Mesodermal cell (in vitro differentiated cells): ENCODE data around the gene RET.

Source experiments
- H3K27ac ChIP-seq: 2 replicates; pipeline ENCODE4 v1.7.0; 2013; ENCODE audit warnings: mild to moderate bottlenecking, low read depth, low read length, moderate library complexity; ENCODE audit not compliant: severe bottlenecking
- H3K36me3 ChIP-seq: 2 replicates; pipeline ENCODE4 v1.7.1; 2013; ENCODE audit warnings: mild to moderate bottlenecking, low read length, moderate library complexity; ENCODE audit not compliant: control insufficient read depth, insufficient read depth
- H3K4me1 ChIP-seq: one replicate; pipeline ENCODE4 v1.7.1; 2013; ENCODE audit warnings: mild to moderate bottlenecking, low read length; ENCODE audit not compliant: insufficient read depth, control insufficient read depth, poor library complexity, severe bottlenecking
- H3K4me3 ChIP-seq: 2 replicates; pipeline ENCODE4 v1.7.0; 2013; ENCODE audit warnings: low read length, control low read depth, mild to moderate bottlenecking; ENCODE audit not compliant: insufficient read depth, poor library complexity, severe bottlenecking; ENCODE audit errors: extremely low read depth
- H3K9me3 ChIP-seq: 2 replicates; pipeline ENCODE4 v1.7.1; 2013; ENCODE audit warnings: mild to moderate bottlenecking, low read length, moderate library complexity; ENCODE audit not compliant: control insufficient read depth
- WGBS, 2 experiments: methylation state at CpG; one replicate each; pipeline ENCODE4 v1.1.5; 2013; ENCODE audit warnings: missing lambda C conversion rate in 2 of 2; ENCODE audit not compliant: insufficient coverage in 2 of 2; 5-methylcytosine and 5-hydroxymethylcytosine counted together

Gene RET

DNA sequence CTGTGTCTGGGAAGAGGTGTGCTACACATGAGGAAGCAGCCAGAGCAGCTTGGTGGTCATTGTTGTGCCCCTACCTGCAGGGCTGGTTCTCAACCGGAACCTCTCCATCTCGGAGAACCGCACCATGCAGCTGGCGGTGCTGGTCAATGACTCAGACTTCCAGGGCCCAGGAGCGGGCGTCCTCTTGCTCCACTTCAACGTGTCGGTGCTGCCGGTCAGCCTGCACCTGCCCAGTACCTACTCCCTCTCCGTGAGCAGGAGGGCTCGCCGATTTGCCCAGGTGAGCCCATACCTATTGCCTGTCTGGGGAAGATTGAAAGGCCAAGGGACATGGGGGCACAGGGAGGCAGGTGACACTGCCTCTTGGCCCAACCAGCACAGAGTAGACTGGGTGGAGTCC is 32.1 kb downstream of the RET start:
- no peaks in the 10 kb centered on the region for H3K36me3 ChIP-seq
- 88 to 96% methylated on average over 8 to 9 of the region's 12 CpGs for WGBS, 2 experiments
- H3K27ac ChIP-seq = no peak overlapping the region
- H3K4me1 ChIP-seq = peaks cover 8% of the 10 kb centered on the region
- no peak overlapping the region for H3K4me3 ChIP-seq
- H3K9me3 ChIP-seq = no peaks in the 10 kb centered on the region

DNA sequence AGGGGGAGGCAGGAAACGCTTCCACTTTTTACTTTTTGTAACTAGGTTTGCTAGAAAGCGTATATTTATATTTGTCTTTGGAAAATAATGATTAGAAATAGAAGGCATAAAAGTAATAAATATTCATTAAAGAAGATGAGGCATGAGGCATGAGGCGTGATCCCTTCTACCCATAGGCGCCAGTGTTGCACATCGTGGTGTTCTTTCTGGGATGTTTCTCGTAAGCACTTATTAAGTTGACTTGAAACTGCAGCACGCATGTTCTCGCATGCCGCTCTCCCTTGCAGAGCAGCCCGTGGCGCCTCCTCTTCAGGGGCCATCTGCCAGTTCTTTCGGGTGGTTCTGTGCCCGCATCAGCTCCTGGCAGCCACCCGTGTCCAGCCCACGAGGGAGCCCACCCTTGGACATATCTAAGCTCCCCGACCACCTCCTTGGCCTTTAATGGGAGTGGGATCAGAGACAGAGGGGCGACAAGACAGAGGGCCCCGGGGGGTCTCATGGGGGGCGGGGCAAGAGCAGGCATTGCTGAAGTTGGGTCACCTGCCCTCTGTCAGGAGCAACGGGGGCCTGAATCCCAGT is 32.9 kb downstream of the RET start:
- Histone ChIP-seq H3K27ac (no peak overlapping the region), H3K4me1 (peaks cover 8% of the 10 kb centered on the region), H3K4me3 (no peak overlapping the region), H3K36me3 (no peaks in the 10 kb centered on the region), H3K9me3 (no peaks in the 10 kb centered on the region)
- WGBS, 2 experiments = 89 to 92% methylated on average over 16 to 18 of the region's 20 CpGs

DNA sequence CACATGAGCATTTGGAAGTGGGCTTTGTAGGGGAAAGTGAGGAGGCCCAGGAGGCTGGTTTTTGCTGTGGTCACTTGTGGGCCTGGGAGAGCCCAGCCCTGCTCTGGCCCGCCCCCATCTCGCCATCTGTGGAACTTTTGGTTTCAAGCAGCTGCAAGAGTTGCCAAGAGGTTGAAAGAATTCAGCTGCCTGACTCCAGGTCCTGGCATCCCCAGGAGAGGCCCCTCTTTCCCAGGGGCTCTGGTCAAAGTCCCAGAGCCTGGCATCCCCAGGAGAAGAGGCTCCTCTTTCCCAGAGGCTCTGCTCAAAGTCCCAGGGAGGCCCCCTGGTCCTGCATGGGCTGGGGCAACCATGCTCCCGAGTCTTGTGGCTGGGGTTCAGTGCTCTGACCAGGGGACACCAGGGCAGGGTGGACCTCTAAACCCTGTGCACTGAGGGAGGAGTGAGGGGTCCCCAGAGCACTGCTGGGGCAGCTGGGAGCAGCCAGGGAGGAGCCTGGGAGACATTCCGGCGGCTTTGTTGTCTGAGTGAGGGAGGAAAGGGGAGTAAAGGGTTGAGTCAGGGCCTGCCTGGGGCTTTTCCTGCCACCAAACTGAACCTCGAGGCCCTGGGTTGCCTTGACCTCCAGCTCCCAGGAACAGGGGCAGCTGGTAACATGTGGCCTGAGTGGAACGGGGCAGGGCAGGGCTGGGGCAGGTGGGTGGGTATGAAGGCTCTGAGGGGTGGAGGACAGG is 33.6 kb downstream of the RET start:
- 82 to 85% methylated on average over 6 to 7 of the region's 7 CpGs for WGBS, 2 experiments
- no peak overlapping the region for H3K27ac ChIP-seq
- H3K36me3 ChIP-seq = no peaks in the 10 kb centered on the region
- H3K4me3 ChIP-seq = no peak overlapping the region
- H3K4me1 ChIP-seq = peaks cover 8% of the 10 kb centered on the region
- H3K9me3 ChIP-seq = no peaks in the 10 kb centered on the region

DNA sequence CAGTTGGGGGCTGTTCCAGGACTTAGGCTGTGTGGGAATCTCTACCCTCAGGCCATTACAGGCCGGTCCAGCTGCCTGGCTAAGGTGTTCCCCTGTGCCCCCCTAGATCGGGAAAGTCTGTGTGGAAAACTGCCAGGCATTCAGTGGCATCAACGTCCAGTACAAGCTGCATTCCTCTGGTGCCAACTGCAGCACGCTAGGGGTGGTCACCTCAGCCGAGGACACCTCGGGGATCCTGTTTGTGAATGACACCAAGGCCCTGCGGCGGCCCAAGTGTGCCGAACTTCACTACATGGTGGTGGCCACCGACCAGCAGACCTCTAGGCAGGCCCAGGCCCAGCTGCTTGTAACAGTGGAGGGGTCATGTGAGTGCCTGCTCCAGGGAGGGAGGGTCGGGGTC is 34.2 kb downstream of the RET start:
- Histone ChIP-seq H3K4me3 (no peak overlapping the region), H3K36me3 (no peaks in the 10 kb centered on the region), H3K9me3 (no peaks in the 10 kb centered on the region), H3K27ac (no peak overlapping the region), H3K4me1 (peaks cover 8% of the 10 kb centered on the region)
- 85 to 93% methylated on average over 7 to 11 of the region's 11 CpGs for WGBS, 2 experiments

DNA sequence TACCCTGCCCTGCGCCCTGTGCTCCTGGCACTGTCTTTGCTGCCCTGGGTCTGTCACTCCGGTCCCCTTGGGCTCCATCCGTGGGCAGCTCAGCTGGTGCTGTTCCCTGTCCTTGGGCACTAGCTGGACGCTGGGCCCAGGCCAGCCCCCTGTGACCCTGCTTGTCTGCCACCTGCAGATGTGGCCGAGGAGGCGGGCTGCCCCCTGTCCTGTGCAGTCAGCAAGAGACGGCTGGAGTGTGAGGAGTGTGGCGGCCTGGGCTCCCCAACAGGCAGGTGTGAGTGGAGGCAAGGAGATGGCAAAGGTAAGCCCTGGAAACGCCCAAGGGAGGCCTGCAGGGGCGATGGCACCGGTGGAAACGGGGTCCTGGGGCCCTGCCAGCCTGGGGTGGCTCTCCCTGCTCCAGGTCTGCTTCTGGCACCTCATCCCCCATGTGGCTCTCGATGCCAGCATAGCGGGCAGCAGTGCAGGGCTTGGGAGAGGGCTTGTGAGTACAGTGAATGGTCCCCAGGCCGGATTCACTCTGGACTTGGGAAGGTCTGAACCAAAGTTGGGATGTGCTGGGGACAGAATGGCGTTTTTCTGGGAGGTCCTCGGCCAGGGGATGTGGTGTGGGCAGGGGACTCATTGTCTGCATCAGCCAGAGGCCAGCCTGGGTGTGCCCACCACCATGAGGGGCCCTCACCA is 35.2 kb downstream of the RET start:
- WGBS, 2 experiments = 91 to 92% methylated on average over 13 to 15 of the region's 17 CpGs
- Histone ChIP-seq H3K27ac (no peak overlapping the region), H3K36me3 (no peaks in the 10 kb centered on the region), H3K4me3 (no peak overlapping the region), H3K9me3 (no peaks in the 10 kb centered on the region), H3K4me1 (peaks cover 8% of the 10 kb centered on the region)

DNA sequence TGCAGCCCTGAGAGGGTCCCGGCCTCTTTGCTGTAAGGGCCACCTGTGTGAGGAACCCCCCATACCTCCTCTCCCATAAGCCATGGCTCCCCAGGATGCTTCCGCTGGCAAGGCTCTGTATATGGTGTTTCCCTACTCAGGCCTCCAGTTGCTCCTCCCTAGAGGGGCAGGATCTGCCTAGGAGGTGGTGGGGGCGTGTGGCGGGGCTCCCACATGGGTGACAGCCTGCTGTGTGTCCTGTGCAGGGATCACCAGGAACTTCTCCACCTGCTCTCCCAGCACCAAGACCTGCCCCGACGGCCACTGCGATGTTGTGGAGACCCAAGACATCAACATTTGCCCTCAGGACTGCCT is 35.7 kb downstream of the RET start:
- Histone ChIP-seq H3K36me3 (no peaks in the 10 kb centered on the region), H3K9me3 (no peaks in the 10 kb centered on the region), H3K27ac (no peak overlapping the region), H3K4me1 (peaks cover 8% of the 10 kb centered on the region), H3K4me3 (no peak overlapping the region)
- 94 to 100% methylated on average over 2 to 3 of the region's 7 CpGs for WGBS, 2 experiments

DNA sequence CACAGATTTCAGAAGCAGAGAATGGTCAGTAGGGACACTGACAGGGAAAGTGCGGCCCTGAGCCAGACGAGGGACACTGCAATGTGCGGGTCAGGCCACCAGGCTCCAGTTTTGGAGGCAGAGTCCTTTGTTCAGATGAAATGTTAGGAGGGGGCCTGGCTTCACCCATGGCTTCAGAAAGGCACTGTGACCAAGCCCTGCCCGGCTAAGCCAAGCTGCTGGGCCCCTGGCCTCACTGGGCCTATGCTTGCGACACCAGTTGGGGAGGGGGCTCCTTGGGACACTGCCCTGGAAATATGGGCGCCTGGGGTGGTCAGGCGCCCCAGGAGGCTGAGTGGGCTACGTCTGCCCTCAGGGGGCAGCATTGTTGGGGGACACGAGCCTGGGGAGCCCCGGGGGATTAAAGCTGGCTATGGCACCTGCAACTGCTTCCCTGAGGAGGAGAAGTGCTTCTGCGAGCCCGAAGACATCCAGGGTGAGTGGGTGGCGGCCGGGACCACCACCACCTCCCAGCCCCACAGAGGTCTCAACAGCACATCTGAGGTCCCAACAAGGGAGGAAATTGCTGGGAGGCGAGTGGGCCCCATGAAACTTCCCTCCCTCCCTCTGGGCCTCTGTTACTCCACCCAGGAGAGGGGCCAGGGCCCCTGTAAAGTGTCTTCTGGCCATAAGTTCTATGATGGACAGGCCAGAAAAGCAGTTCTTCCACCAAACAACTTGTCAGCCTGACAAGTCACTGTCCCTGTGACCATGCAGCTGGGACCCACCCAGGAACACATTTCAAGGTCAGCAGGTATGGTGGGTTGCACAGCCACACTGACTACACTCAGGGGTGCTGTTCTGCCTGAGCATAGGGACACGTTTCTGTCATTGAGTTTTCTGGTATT is 36.6 kb downstream of the RET start:
- no peaks in the 10 kb centered on the region for H3K9me3 ChIP-seq
- no peak overlapping the region for H3K27ac ChIP-seq
- 81 to 92% methylated on average over 9 to 11 of the region's 16 CpGs for WGBS, 2 experiments
- H3K36me3 ChIP-seq = no peaks in the 10 kb centered on the region
- H3K4me1 ChIP-seq = peaks cover 8% of the 10 kb centered on the region
- no peak overlapping the region for H3K4me3 ChIP-seq

DNA sequence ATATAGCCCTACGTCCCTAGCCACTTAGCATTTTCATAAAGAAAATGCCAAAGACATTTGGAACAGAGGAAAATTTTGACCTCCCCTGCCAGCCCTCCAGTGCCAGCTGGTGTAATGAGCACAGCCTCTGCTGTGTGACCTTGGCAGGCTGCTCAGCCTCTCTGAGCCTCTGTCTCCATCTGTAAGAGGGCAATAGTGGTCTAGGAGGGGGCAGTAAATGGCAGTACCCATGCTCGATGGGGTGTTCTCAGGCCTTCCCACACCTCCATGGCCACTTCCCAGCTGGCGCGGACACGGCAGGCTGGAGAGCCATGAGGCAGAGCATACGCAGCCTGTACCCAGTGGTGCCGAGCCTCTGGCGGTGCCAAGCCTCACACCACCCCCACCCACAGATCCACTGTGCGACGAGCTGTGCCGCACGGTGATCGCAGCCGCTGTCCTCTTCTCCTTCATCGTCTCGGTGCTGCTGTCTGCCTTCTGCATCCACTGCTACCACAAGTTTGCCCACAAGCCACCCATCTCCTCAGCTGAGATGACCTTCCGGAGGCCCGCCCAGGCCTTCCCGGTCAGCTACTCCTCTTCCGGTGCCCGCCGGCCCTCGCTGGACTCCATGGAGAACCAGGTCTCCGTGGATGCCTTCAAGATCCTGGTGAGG is 37.3 kb downstream of the RET start:
- Histone ChIP-seq H3K4me1 (peaks cover 8% of the 10 kb centered on the region), H3K9me3 (no peaks in the 10 kb centered on the region), H3K27ac (no peak overlapping the region), H3K4me3 (no peak overlapping the region), H3K36me3 (no peaks in the 10 kb centered on the region)
- WGBS, 2 experiments = 93 to 95% methylated on average over 21 to 24 of the region's 24 CpGs

DNA sequence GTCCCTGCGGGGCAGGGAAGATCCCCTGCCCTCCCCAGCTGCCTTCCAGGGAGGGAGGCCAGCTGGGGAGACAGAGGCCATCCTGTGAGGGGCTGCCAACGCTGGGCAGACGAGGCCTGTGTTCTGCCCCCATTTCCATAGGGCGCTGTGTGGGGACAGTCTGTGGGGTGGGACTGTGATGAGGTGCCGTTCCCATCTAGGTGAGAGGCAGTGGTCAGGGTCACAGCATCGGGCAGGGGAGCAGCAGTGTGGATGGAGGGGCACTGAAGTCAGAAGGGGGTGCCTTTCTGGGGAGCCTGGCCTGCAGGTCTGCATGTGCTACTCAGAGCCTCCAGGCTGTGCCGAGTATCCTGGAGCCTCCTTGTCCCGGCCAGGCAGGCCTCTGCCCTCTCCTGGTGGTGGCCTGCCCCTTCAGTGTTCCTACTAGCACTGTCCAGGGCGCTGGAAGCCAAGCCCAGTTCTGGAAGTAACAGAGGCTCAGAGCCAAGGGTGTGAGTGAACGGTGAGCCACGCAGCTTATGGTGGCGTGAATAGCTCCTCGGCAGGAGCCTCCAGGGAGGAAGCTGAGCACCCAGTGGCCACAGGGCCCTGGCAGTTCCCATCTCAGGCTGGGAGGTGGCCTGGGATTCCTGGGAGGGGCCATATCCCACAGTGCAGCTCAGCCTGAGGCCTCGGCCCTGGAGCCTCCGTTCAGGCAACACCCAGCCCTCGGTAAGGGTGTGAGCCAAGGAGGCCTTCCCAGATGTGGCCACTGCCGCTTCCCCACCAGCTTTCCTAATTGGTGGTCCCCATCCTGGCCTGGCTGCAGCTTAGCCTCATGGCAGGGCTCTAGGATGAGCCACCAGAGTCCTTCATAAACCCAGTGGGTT is 38.1 kb downstream of the RET start:
- WGBS, 2 experiments = 79 to 86% methylated on average over 14 to 15 of the region's 17 CpGs
- H3K27ac ChIP-seq = no peak overlapping the region
- peaks cover 8% of the 10 kb centered on the region for H3K4me1 ChIP-seq
- no peak overlapping the region for H3K4me3 ChIP-seq
- H3K36me3 ChIP-seq = no peaks in the 10 kb centered on the region
- H3K9me3 ChIP-seq = no peaks in the 10 kb centered on the region
